Glomerular endothelial cell (primary cell): Measurements from ENCODE around the gene SLC39A11. TPM values are rescaled to one million over a fixed set of nuclear protein-coding genes. Genes with fewer than 3 reads are reported as not detected.

ENCODE experiments used
- DNase-seq: peaks from one replicate; pipeline ENCODE4 v3.0.0-alpha.2; 2011; ENCODE audit warnings: low read depth, low spot score; ENCODE audit errors: extremely low read depth
- total RNA-seq: library from RNA; depleted of rRNA; stranded (reverse); fragments of >200 nt; gene quantifications from 2 replicates; pipeline ENCODE4 v1.2.3, GENCODE V29; 2015

SLC39A11 gene
- total RNA-seq, 1 donor from 2014 or later: 5.8 TPM

DNA sequence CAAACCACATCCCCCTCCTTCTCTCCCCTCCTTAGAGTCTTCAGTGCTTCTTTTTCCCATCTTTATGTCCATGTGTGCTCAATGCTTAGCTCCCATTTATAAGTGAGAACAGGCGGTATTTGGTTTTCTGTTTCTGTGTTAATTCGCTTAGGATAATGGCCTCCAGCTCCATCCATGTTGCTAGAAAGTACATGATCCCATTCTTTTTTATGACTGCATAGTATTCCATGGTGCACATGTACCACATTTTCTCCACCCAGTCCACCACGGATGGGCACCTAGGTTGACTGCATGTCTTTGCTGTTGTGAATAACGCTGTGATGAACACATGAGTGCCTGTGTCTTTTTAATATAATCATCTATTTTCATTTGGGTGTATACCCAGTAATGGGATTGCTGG, 44.3 kb downstream of the SLC39A11 start:
- DNase-seq: no peak

DNA sequence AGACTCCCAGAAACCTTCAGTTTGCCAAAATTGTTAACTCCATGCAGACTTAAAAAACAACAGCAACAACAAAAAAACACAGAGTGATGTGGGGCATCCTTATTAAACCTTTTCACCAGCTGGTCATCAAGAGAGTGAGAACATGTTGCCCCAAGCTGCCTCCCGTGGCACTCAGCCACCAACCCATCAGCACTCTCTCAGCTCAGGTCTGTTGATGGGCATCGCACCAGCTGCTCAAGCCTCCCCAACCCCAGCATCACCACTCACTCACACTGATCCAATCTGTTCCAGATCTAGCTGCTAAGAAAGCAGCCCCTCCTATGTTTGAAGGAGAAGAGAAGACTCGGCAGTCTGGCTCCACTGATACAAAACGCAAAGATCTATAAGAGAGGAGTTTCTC, 46.8 kb downstream of the SLC39A11 start:
- no peak for DNase-seq

DNA sequence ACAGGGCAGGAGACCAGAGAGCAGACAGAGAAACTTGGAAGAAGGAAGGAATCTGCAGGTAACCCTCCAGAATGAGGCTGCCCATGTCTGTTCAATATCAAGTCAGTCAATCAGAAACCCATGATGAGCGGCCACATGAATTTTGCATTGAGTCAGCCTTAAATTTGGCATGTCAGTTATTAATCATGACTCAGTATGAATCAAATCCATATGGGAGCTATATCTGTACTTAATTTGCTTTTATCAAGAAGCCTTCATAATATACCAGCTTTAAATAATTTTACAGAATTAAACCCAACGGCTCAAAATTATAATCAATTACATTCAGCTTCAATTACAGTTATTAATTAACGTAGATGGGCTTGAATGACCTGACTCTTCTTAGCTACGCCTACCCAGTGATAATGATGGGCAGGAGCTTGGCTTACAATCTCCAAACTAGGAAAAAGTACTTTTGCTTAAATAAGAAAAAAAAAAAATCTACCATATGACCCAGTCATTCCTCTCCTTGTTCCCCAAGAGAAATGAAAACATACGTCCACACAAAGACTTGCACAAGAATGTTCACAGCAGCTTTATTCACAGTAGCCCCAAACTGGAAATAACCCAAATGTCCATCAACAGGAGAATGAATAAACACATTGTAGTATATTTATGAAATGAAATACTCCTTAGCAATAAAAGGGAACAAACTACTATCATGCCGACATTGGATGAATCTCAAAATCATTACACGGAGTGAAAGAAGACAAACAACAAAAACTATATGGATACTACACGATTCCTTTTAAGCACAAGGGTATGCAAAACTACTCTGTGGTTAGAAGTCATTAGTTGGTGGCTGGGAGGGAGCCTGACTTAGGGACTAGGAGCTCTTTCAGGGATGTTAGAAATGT, 48.6 kb downstream of the SLC39A11 start:
- no peak for DNase-seq

DNA sequence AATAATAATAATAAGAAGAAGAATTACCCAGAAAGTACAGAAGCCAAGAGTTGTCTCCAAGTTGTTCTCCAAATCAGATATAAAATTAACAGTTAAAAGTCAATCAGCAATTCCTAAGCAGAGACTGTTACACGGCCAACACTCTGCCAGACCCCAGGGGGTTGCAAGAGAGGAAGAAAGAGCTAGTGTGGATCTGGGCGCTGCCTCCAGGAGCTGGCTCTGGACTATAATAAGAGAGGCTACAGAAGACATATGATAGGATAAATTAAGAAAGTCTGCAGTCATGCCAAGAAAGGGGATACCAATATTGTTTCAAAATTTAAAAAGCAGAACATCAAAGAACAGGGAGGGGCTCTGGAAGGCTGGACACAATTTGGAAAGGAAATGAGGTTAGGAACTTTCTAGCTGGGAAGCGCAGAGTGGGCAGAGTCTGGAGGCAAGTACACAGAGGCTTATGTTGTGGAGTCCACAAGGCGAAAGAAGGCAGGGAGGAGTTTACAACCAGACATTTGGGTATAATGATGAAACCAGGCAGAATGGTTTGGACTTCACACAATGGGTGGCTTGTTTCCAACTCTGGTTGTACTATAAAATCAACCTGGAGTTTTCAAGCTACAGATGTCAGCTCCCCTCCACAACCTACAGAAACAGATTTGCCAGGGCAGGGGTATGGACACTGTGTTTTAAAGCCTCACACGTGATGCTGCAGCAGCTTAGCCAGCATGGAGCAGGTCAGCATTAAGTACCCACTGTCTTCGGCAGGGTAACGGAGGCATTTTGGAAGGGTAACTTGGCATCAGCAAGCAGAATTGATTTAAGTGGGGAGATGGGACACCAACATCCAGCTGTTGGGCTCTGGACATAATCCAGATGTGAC, 49.4 kb downstream of the SLC39A11 start:
- no peak for DNase-seq

DNA sequence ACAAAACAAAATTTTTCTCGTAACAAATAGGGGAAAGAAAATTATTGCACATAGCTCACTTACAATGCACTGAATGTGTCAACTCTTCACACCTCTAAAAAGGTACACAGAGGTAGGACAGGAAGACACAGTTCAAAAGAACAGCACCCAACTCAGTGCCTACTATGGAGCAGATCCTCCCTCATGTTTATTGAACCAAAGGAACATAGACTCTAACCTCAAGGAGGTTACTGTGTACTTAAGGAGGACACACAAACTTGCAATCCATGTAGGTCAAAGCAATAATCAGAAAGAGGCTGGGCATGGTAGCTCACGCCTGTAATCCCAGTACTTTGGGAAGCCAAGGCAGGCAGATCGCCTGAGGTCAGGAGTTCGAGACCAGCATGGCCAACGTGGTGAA, 50.3 kb downstream of the SLC39A11 start:
- DNase-seq: no peak

DNA sequence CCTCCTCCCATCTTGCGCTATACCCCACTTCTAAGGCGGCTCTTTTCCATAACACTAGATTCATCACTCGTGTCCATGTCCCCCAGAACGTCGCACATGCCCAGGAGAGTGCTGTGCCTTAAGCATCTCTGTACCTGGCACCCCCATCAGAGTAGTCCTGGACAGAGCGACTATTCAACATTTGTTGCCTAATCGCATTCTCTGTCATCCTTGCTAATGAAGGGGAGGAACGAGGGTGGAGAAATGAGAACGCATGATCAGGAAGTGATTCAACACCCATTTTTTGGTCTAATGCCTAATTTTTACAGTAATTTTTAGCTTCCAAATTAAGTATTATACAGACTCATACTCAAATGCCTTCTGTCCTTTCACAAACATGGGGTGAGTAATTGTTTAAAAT, 53.2 kb downstream of the SLC39A11 start:
- DNase-seq: no peak

DNA sequence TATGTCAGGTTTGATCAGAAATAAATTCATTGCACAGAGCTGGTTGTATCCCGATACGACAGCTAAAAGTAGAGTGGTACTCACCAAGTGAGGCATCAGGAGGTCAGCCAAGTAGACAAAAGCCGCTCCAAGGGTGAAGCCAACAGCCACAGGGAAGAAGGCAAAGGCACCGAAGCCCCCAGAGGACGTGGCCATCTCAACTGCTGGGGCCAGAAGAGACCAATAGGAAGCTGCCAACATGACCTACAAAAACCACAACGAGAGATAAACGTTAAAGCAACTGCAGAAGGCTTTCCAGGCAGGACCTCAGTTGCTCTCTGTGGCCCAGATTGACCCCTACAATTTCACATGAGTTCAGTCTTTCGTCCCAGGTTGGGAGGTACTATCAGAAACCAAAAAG, 61.0 kb downstream of the SLC39A11 start:
- DNase-seq: no peak

DNA sequence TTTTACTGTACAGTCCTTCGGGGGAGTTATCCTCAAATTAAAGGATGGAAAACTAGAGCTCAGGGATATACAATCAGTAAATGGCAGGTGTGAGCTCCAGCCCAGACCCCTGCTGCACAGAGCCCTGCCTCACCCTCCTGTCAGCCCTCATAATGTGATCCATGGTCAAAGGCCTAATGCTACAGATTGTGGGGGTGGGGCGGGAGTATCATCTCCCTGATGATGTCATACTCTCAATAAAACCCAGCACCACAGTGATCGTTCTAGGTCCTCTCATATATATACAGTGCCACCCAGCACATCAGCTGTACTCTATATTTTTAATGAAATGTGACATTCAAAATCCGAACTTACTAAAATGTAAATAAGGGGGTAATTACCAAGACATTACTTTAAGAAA, 61.5 kb downstream of the SLC39A11 start:
- DNase-seq: no peak

DNA sequence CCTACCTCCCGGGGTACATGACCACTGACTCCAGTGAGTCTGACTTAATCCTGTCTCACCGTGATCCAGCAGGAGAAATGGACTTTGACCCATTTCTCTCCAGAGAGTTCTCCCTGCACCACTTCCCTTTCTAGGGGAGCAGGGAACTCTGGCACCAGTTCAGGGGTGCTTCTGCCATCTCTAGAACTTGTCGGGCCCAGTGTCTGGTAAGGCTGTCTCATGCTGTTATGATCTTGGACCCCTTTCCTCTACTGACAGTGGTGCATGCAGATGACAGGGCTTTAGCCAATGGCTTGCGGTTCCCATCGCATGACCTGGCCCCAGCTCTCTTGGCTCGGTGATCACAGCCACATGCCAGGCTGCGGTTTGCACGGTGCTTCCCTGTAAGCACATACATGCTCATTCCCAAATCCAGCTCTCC, 62.0 kb downstream of the SLC39A11 start:
- no peak for DNase-seq

DNA sequence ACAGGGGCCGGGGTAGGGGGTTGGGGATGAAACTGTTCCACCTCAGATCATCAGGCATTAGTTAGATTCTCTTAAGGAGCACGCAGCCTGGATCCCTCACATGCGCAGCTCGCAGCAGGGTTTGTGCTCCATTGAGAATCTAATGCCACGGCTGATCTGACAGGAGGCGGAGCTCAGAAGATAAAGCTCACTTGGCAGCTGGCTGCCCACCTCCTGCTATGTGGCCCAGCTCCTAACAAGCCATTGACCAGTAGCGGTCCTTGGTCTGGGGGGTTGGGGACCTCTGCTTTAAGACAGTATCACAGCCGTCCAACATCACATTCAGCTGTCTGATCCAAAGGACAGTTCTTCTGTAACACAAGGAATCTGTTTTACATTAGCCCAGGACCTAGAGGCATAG, 62.5 kb downstream of the SLC39A11 start:
- no peak for DNase-seq

DNA sequence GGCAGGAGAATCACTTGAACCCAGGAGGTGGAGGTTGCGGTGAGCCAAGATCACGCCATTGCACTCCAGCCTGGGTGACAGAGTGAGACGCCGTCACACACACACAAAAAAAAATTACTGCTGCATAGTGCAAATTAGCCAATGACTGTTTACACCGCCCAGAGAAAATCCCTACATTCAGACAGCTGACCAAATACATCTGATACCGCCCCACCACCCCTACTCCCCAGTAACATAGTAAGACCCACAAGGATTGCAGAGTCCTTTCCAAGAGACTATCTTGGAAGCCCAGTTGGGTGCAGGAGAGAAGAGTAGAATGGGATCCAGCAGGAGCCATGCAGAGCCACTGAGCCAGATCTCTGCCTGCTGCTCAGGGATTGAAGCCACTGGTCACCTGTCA, 63.5 kb downstream of the SLC39A11 start:
- DNase-seq: no peak

DNA sequence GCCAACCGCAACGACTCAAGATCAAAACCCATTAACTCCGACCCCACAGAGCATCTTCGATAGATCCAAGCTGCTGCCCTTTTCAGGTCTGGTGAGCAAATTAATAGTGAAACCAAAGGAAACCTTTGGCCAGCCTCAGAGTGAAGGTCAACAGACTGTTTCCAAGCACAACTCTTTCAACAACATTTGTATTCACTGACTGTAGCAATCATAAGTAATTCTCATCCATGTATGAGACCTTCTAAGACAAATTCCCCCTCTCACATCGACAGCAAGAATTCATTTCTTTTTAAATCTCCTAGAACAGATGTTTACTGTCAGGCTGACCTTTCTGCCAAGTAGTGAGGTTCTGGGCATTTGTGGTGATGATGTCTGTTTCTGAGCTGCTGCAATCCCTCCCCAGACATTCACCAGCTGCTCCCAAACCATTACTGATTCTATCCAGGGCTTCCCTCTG, 64.2 kb downstream of the SLC39A11 start:
- no peak for DNase-seq

DNA sequence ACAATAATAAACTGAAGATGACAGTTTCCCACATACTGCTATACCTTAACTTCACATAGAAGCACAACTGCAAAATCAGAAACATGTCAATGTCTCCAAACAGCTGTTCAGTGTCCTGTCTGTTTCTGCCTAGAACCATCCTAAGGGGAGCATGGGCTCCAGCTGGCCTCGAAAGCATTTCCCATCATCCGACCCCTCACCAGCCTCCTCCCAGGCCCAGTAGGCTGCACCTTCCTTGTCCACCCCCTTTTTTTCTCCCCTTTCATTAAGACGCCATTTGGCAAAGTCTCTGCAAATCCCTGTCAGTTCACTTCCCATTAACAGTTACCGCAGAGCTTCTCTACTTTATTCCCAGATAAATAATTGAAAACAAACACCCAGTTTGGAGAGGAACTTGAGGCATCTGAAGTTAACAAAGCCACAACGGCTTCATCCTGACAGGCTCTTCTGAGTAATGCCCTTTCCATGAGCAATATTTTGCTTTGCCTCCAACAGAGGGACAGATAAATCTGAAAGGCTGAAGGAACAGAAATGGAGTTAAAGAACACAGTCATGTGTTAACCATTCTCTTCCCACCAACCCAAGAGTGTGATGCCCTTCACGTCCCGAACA, 65.3 kb downstream of the SLC39A11 start:
- no peak for DNase-seq

DNA sequence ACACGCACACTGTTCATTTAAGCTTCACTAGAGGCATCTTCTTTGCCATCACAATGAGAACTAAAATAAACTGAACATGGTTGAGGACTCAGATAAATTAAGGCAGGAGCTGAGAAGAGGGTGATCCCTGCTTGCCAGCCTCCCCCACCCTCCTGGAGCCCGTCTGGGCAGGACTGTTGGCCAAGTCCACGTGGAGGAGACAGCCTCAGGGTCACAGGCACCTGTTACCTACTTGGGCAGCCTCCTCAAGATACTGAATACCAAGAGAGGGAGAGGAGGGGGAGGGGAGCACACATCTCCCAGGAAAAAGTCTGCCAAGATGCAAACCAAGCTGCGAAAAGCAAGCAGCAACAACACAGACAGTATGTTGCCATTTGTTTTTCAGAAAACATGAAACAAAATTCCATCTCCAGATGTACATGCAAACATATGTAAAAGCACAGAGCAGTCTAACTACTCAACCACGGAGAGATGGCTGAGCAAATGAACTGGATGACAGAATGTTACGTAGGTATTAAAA, 67.4 kb downstream of the SLC39A11 start:
- DNase-seq: no peak

DNA sequence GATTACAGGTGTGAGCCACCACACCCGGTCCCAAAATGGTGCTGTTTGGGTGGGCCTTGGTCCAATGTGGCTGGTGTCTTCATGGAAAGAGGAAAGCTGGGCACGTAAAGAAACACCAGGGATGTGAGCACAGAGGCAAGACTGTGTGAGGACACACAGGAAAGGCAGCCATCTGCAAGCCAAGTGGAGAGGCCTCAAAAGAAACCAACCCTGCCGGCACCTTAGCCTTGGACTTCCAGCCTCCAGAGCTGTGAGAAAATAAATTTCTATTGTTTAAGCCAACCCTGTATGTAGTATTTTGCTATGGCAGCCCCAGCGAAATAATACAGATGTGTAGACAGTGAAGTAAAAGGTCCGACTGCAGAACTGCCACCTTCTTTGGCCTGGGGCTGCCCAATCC, 68.7 kb downstream of the SLC39A11 start:
- no peak for DNase-seq

DNA sequence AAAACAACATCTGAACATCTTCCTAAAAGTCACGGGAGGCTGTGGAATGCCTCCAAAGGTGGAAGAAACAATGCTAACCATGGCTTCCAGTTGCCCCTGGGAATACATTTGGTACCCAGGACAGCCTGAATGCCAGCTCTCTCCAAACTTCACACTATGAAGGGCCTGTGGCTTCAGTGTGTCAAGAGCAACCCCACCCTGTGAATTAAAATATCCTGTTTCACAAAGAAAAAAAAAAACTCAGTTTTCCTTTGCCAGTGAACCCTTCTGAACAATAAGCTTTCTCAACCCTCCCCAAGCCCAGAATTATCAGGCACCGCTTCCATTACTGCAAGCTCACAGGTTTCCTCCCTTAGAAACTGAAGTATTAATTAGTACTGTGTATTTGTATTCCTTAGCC, 69.8 kb downstream of the SLC39A11 start:
- no peak for DNase-seq

DNA sequence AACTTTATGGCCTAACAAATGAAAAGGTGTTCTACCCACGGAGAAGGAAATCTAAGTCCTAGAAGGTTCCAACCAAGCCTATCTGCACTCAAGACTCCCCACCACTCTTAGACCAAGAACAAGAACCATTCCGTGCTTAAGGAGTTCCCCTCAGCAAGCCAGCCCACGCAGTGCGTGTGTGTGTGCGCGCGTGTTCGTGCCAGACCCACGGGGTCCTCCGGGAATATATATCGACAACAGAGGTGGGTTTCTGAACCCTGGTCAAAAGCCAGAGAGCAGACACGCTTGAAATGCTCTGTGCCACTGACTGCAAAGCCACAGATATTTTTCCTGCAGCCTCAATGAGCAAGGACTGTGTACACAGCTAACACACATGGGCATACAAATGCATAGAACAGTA, 70.7 kb downstream of the SLC39A11 start:
- no peak for DNase-seq

DNA sequence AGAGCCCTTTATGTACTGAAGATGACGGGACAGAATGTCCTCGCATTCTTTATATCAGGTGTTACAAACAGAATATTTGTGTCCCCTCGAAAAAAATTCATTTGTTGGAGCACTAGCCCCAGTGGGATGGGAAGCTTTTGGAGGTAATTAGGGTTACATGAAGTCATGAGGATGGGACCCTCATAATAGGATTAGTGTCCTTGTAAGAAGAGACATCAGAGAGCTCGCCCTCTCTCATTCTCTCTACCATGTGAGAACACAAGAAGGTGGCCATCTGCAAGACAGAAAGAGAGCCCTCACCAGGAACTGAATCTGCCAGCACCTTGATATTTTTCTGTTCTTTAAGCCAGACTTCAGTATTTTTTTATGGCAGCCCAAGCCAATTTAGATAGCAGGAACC, 72.4 kb downstream of the SLC39A11 start:
- no peak for DNase-seq

DNA sequence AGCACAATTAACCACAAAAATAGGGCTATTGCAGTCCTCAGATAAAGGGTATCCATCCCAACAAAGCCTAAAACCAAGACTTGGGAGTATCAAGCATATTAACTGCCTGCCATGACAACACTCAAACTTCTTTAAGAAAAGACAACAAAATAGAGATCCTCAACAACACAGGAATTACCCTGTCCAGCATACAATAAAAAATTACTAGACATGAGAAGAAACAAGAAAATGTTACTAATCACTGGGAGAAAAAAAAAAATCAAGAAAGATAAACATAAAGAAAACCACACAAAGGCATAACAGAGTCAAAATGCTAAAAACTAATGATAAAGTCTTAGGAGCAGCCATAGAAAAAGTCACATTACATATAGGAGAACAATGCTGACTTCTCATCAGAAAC, 73.9 kb downstream of the SLC39A11 start:
- no peak for DNase-seq

DNA sequence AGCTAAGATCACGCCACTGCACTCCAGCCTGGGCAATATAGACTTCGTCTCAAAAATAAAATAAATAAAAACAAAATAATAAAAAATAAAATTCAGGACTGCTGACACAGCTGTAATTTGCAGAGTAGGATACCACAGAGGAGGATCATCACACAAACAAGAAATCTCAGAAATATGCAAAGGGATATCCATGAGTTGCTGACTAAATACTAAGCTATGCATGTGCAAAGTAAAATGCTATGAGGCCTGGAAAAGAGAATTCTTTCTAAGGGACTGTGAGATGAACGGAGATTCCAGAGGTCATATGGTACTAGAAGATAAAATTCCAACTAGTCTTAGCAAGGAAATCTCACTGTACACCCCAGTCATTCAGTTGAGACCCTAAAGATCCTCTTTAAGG, 74.8 kb downstream of the SLC39A11 start:
- no peak for DNase-seq

DNA sequence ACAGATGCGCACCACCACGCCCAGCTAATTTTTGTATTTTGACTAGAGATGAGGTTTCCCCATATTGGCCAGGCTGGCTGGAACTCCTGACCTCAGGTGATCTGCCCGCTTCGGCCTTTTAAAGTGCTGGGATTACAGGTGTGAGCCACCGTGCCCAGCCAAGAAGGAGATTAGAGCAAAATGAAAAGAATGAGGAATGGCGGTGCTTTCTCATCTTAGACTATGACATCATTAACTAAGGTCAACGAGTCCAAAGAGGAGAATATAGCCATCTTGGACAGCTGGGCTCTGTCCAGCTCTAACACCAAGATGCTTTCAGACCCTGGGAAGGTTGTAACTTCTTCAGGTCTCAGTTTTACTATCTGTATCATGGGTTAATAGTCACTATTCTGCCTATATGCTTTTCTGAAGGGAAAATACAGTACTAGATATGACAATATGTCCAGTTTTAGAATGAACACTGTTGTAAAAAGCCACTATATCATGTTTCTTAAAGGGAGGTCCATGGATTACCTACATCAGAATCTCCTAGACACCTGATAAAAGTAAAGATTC, 76.7 kb downstream of the SLC39A11 start:
- DNase-seq: no peak
